Measurements from ENCODE around the gene SH3RF2.

DNA sequence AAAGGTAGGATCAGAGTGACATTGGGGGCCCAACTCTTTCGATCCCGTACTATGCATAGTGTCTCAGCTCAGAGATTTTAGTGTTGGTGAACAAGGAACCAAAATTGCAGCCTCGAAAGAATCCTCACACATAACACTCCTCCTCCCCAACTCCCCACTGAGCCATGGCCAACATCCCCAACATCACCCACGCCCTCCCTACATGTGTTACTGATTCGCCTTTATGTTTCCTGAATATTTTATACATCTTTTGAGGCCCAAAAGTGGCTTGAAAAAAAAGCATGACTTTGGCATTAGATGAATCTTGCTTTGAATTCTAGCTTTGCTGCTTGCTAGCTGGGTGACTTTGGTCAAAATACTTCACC is 123.8 kb downstream of the SH3RF2 start:
- no peak for TF ChIP-seq EZH2 (IDR thresholded peaks at IDR 0.05; ENCODE audit: borderline replicate concordance, low read length)
- TF ChIP-seq, protein P1, sequence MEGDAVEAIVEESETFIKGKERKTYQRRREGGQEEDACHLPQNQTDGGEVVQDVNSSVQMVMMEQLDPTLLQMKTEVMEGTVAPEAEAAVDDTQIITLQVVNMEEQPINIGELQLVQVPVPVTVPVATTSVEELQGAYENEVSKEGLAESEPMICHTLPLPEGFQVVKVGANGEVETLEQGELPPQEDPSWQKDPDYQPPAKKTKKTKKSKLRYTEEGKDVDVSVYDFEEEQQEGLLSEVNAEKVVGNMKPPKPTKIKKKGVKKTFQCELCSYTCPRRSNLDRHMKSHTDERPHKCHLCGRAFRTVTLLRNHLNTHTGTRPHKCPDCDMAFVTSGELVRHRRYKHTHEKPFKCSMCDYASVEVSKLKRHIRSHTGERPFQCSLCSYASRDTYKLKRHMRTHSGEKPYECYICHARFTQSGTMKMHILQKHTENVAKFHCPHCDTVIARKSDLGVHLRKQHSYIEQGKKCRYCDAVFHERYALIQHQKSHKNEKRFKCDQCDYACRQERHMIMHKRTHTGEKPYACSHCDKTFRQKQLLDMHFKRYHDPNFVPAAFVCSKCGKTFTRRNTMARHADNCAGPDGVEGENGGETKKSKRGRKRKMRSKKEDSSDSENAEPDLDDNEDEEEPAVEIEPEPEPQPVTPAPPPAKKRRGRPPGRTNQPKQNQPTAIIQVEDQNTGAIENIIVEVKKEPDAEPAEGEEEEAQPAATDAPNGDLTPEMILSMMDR (conservative IDR thresholded peaks at IDR 0.05 in 1 of 2, IDR thresholded peaks at IDR 0.05 in 1 of 2; ENCODE audit: extremely low read depth in 1 of 2, insufficient read depth in 1 of 2, low read depth in 1 of 2, low read length in 2 of 2), result no peak
